Smooth muscle cell (in vitro differentiated cells): Measurements from ENCODE around the gene CENPL. TPM values are rescaled to one million over a fixed set of nuclear protein-coding genes. Genes with fewer than 3 reads are reported as not detected.

Source experiments
- DNase-seq: peaks from one replicate; lab custom pipeline; 2025; ENCODE audit not compliant: unreplicated experiment; lab: John Stamatoyannopoulos, UW
- H2AFZ ChIP-seq: fragments of 200-600 bp; sonication (generic); 2 replicates; pipeline ENCODE4 v1.6.0; 2016; ENCODE audit warnings: antibody characterized with exemption, low read depth, mild to moderate bottlenecking
- H3F3A ChIP-seq: fragments of 200-600 bp; sonication (generic); 2 replicates; pipeline ENCODE4 v1.6.0; 2017; ENCODE audit warnings: antibody characterized with exemption, low read depth
- H3K27ac ChIP-seq: fragments of 200-600 bp; sonication (generic); 2 replicates; pipeline ENCODE4 v1.5.1; 2016; ENCODE audit warnings: low read depth, mild to moderate bottlenecking
- H3K27me3 ChIP-seq: fragments of 200-600 bp; sonication (generic); 2 replicates; pipeline ENCODE4 v1.6.1; 2016; ENCODE audit warnings: low read depth, mild to moderate bottlenecking
- H3K36me3 ChIP-seq: fragments of 200-600 bp; sonication (generic); 2 replicates; pipeline ENCODE4 v1.5.1; 2016; ENCODE audit warnings: low read depth
- H3K4me1 ChIP-seq: fragments of 200-600 bp; sonication (generic); 2 replicates; pipeline ENCODE4 v1.5.1; 2016; ENCODE audit warnings: low read depth
- H3K4me2 ChIP-seq: fragments of 200-600 bp; sonication (generic); 2 replicates; pipeline ENCODE4 v1.6.0; 2016; ENCODE audit warnings: mild to moderate bottlenecking
- H3K4me3 ChIP-seq: fragments of 200-600 bp; sonication (generic); 2 replicates; pipeline ENCODE4 v1.5.1; 2016; ENCODE audit warnings: mild to moderate bottlenecking
- H3K79me2 ChIP-seq: fragments of 200-600 bp; sonication (generic); 2 replicates; pipeline ENCODE4 v1.6.0; 2016; ENCODE audit warnings: low read depth, mild to moderate bottlenecking
- H3K9ac ChIP-seq: fragments of 200-600 bp; sonication (generic); 2 replicates; pipeline ENCODE4 v1.6.0; 2016; ENCODE audit warnings: low read depth
- H3K9me3 ChIP-seq: fragments of 200-600 bp; sonication (generic); replicated peaks from 2 replicates; pipeline ENCODE4 v1.5.1; 2016; ENCODE audit warnings: low read depth
- H4K20me1 ChIP-seq: fragments of 200-600 bp; sonication (generic); 2 replicates; pipeline ENCODE4 v1.6.0; 2016; ENCODE audit warnings: low read depth
- WGBS: methylation state at CpG from one replicate; pipeline ENCODE4 v1.1.7; 2016; ENCODE audit warnings: low lambda C conversion rate; 5-methylcytosine and 5-hydroxymethylcytosine counted together
- polyA plus RNA-seq: library from polyadenylated mRNA; unstranded; fragments of >200 nt; fragmentation: Nextera tagmentation; extraction: Ambion mirVana; gene quantifications from 2 replicates; pipeline ENCODE4 v1.2.1, GENCODE V29; 2016
- total RNA-seq: library from RNA; depleted of rRNA; stranded (reverse); fragments of >200 nt; gene quantifications from 2 replicates; pipeline ENCODE4 v1.2.3, GENCODE V29; 2014
- TF ChIP-seq, protein P1 (sequence below): fragments of 200-600 bp; sonication (generic); IDR thresholded peaks from 2 replicates; pipeline ENCODE4 v1.5.1; 2017; ENCODE audit warnings: borderline replicate concordance, mild to moderate bottlenecking, antibody characterized with exemption; ENCODE audit not compliant: insufficient read depth, poor library complexity, severe bottlenecking

CENPL gene
- total and polyA plus RNA-seq, 2 experiments from 2014 or later, result 6.1 to 14.6 TPM

DNA sequence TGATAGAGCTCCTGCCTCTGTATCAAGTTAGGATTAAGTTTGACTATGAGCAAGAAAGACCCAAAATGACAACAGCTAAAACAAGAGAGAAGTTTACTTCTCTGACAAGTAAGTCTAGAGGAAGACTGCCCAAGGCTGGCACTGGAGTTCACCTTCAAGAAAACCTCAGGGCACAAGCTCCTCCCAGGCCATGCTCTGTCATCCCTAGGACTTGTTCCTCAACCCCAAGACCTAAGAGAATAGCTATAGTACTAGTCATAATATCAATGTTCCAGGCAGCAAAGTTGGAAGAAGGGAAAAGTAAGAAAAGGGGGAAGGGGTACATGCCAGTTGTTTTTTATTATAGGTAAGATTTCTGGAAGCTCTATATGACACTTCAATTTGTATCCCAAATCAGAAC, 26.6 kb downstream of the CENPL start:
- no peaks in the 10 kb centered on the region for H3K9me3 ChIP-seq
- no peaks in the 10 kb centered on the region for H3K79me2 ChIP-seq
- no peaks in the 10 kb centered on the region for H3F3A ChIP-seq
- TF ChIP-seq, protein P1, sequence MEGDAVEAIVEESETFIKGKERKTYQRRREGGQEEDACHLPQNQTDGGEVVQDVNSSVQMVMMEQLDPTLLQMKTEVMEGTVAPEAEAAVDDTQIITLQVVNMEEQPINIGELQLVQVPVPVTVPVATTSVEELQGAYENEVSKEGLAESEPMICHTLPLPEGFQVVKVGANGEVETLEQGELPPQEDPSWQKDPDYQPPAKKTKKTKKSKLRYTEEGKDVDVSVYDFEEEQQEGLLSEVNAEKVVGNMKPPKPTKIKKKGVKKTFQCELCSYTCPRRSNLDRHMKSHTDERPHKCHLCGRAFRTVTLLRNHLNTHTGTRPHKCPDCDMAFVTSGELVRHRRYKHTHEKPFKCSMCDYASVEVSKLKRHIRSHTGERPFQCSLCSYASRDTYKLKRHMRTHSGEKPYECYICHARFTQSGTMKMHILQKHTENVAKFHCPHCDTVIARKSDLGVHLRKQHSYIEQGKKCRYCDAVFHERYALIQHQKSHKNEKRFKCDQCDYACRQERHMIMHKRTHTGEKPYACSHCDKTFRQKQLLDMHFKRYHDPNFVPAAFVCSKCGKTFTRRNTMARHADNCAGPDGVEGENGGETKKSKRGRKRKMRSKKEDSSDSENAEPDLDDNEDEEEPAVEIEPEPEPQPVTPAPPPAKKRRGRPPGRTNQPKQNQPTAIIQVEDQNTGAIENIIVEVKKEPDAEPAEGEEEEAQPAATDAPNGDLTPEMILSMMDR, result no peak
- DNase-seq, result no peak
- no peak overlapping the region for H3K4me2 ChIP-seq
- H3K36me3 ChIP-seq, result peaks cover 5% of the 10 kb centered on the region
- H3K27me3 ChIP-seq, result no peaks in the 10 kb centered on the region
- H3K4me3 ChIP-seq, result no peak overlapping the region
- H3K4me1 ChIP-seq, result no peaks in the 10 kb centered on the region
- no peak overlapping the region for H2AFZ ChIP-seq
- H3K9ac ChIP-seq, result no peak overlapping the region
- H4K20me1 ChIP-seq, result no peaks in the 10 kb centered on the region
- no peak overlapping the region for H3K27ac ChIP-seq

GRCh38 chr1:173789841-173790240, 34.8 kb downstream of the CENPL start:
- WGBS, result 96% methylated on average over 2 of the region's 2 CpGs
- H3K9ac ChIP-seq, result no peak overlapping the region
- H2AFZ ChIP-seq, result no peak overlapping the region
- no peaks in the 10 kb centered on the region for H3K4me1 ChIP-seq
- no peaks in the 10 kb centered on the region for H3K27me3 ChIP-seq
- H3K4me2 ChIP-seq, result no peak overlapping the region
- no peaks in the 10 kb centered on the region for H3K9me3 ChIP-seq
- no peaks in the 10 kb centered on the region for H3K79me2 ChIP-seq
- H3F3A ChIP-seq, result no peaks in the 10 kb centered on the region
- DNase-seq, result no peak
- peaks cover 2% of the 10 kb centered on the region for H3K36me3 ChIP-seq
- TF ChIP-seq, protein P1, result no peak
- peaks cover 5% of the 10 kb centered on the region for H4K20me1 ChIP-seq
- no peak overlapping the region for H3K27ac ChIP-seq
- no peak overlapping the region for H3K4me3 ChIP-seq

GRCh38 chr1:173784997-173785396, 39.7 kb downstream of the CENPL start:
- TF ChIP-seq, protein P1, result no peak
- H3K9ac ChIP-seq, result no peak overlapping the region
- H3K27me3 ChIP-seq, result no peaks in the 10 kb centered on the region
- 96% methylated on average over 7 of the region's 7 CpGs for WGBS
- no peaks in the 10 kb centered on the region for H3K79me2 ChIP-seq
- no peaks in the 10 kb centered on the region for H3F3A ChIP-seq
- H2AFZ ChIP-seq, result no peak overlapping the region
- H3K9me3 ChIP-seq, result no peaks in the 10 kb centered on the region
- no peak for DNase-seq
- no peak overlapping the region for H3K4me3 ChIP-seq
- no peak overlapping the region for H3K4me2 ChIP-seq
- H3K36me3 ChIP-seq, result peaks cover 24% of the 10 kb centered on the region
- no peak overlapping the region for H3K27ac ChIP-seq
- H3K4me1 ChIP-seq, result no peaks in the 10 kb centered on the region
- H4K20me1 ChIP-seq, result peaks cover 12% of the 10 kb centered on the region

GRCh38 chr1:173779936-173780335, 44.7 kb downstream of the CENPL start:
- Histone ChIP-seq H3K36me3 (peaks cover 34% of the 10 kb centered on the region), H2AFZ (no peak overlapping the region), H3K4me1 (no peaks in the 10 kb centered on the region), H3K4me2 (no peak overlapping the region), H3K9ac (no peak overlapping the region), H3K27me3 (no peaks in the 10 kb centered on the region), H3F3A (no peaks in the 10 kb centered on the region), H3K79me2 (no peaks in the 10 kb centered on the region), H3K9me3 (no peaks in the 10 kb centered on the region), H3K27ac (no peak overlapping the region), H4K20me1 (peaks cover 32% of the 10 kb centered on the region), H3K4me3 (no peak overlapping the region)
- DNase-seq, result no peak
- TF ChIP-seq, protein P1, result no peak
- WGBS, result 63% methylated on average over 4 of the region's 4 CpGs
